DMS53 (cell line): Measurements from ENCODE around the gene OSBPL3.
A peak's percentile ranks its signal among the peaks of the same experiment; 100 is the strongest.

Experiments used
- DNase-seq: peaks from one replicate; lab custom pipeline; 2025; lab: John Stamatoyannopoulos, UW

OSBPL3 gene

DNA sequence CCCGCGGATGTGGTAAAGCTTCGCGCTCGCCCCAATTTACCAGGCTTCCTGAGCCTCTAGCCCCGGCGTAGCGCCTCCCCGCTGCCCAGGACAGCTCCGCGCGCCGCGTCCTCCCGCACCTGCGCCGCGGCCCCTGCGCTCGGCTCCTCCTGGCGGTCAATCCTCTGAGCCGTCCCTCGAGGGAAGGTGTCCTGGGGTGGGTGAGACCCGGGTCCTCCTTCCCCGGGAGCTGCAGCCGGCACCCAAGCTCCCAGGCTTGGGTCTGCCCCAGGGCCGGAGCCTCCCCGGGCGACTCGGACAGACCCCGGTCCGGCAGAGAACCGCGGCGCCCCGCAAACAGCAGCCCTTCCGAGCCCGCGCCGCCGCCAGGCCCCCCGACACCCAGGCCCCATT lies 512 bp downstream of the OSBPL3 start:
- peak; percentile 93 for DNase-seq

- peak; percentile 56 for DNase-seq
Measured at GRCh38 chr7:24978843-24979469, 1.0 kb downstream of the OSBPL3 start.

DNA sequence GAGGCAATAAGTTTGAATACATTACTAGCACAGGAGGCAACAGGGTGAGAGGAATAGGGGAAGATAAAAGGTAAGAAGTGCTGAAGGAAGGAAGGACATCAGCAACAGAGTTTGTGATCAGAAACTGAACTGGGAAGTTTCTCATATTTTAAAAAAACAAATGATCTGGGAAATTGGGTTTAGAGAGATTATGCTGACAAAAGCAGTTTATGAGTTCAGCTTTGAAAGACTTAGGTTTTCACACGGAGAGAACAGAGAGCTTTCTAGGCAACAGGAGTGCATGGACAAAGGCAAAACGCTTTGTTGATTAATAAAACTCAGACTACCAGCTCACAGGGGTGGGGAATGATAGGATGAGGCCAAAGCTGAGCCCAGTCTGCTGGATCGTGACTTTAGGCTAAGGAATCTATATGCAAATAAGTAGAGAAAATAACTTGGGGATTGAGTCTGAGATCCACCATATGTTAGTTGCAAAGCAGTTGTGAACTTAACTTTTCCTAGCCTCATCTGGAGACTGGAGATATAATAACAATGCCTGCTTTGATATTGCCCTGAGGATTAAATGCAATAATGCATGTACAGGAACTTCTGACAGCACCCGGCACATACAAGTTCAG lies 4.2 kb downstream of the OSBPL3 start:
- no peak for DNase-seq

- no peak for DNase-seq
Measured at GRCh38 chr7:24975172-24975571, 4.8 kb downstream of the OSBPL3 start.

DNA sequence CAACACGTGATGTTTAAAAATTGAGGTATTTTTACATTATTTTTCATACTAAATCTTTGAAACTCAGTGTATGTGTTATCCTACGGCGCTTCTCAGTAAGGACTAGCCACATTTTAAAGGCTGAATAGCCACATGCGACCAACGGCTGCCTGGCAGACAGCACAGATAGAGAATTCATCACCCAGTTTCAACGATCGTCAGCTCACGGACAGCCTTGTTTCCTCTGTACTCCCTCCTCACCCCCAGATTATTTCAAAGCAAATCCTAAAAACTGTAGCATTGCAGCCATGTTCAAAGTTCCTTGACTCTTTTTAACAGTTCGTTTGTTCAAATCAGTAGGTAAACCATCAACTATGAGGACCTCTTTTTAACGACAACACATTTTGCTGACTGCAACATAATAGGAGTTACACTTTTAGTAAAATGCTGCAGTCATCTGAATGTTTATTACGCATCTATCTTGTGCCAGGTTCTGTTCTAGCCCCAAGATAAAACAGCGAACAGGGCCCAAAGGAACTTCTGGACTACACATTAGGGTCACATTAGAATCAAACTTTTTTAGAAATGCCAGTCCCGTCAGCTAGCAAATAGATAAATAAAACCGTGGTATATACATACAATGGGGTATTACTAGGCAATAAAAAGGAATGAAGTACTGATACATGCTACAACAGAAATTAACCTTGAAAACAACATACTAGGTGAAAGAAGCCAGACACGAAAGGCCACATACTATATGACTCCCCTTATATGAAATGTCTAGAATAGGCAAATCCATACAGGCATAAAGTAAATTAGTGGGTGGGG lies 5.7 kb downstream of the OSBPL3 start:
- no peak for DNase-seq

DNA sequence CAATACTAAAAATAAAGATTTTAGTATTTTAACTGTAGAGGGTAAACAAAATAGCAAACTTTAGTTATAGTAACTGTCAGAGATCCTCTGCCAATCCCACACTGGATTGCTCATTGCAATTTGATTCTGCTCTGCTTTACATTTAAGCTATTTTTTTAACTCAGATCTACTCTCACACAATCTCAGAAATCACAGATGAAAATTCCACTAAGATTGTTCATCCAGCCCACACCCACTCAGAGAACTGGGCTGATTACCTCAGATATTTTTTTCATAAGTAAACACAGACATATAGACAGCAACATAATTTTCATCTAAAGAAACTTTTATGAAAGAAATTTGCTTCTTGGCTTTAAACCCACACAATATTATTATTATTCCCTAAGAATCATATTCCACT lies 7.0 kb downstream of the OSBPL3 start:
- DNase-seq, result no peak

- DNase-seq, result no peak
Measured at GRCh38 chr7:24972166-24972477, 7.9 kb downstream of the OSBPL3 start.

- DNase-seq, result peak; percentile 48
Measured at GRCh38 chr7:24971333-24972165, 8.4 kb downstream of the OSBPL3 start.

DNA sequence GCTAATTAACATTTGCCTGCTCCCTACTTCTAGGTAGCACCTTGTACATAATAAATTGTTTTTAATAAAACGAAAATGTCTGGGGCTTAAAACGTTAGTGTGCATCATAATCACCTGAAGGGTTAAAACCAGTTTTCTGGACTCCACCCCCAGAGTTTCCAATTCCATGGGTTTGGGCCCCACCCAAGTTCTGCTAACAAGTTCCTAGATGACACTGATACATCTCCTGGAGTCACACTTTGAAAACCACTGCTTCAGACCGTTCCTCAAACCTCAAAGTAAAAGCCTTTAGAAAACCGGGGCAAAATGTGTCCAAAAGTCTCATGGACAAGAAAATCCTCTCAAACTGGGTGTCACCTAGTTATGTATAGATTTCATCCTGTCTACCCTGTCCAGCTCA lies 9.3 kb downstream of the OSBPL3 start:
- no peak for DNase-seq

DNA sequence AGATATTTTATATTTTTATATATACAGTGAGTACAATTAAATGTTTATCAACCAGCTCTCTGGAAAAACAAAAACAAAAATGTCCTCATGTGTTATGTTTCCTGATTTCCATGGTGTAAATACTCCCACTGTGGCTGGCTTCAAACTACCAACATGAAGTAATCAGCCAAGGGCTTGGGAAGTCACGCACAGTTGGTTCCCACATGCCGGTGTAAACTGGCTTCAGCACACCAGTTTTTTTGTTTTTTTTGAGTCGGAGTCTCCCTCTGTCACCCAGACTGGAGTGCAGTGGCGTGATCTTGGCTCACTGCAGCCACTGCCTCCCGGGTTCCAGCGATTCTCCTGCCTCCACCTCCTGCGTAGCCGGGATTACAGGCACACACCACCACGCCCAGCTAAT lies 11.8 kb downstream of the OSBPL3 start:
- DNase-seq, result peak; percentile 64

DNA sequence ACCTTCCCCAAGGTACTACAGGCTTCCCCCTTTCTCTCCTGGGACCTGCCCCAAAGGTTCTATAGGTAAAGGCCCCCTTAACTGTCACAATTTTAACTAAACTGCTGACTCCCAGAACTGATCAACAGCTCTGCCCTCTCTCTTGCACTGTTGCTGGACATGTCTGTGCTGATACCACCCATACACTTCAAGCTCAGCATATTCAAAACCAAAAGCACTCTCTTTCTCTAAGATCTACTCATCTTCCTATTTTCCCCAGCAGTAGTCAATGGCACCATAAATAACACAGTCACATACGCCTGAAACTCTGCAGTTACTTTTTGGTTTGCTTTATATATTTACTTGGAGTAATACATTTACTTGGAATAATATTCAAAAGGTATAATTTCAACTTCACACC lies 12.3 kb downstream of the OSBPL3 start:
- peak; percentile 27 for DNase-seq

DNA sequence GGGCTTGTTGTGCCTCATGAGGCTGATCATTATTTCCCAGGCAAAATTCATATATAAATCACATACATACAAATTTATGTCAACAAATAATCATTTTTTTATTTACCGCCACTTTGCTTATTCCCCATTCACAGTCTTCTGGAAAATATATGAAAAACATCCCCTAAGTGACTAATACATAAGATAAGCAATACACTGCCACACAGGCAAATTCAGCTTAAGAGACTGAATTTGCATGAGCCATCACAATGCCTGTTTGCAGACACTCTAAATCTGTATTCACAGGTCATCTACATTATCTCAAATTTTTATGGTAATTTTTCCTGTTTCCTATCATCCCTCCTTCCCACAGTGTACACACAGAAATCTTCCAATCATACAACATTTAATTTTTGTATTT lies 13.2 kb downstream of the OSBPL3 start:
- DNase-seq, result peak; percentile 78

GRCh38 chr7:24965831-24966708 lies 13.9 kb downstream of the OSBPL3 start:
- peak; percentile 96 for DNase-seq

DNA sequence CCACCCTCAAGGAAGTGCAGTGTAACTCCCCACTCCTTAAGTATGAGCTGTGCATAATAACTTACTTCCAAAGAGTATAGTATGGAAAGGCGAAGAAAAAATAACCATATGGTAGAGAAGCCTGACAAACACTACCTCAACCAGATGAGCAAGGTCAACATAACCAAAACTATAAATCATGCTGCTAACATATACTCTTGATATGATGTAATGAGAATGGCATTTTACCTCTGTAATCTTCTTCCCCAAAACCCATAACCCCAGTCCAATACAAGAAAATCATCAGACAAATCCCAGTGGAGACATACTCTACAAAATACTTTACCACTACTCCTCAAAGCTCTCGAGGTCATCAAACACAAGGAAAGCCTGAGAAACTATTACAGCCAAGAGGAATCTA lies 15.8 kb downstream of the OSBPL3 start:
- DNase-seq, result no peak

DNA sequence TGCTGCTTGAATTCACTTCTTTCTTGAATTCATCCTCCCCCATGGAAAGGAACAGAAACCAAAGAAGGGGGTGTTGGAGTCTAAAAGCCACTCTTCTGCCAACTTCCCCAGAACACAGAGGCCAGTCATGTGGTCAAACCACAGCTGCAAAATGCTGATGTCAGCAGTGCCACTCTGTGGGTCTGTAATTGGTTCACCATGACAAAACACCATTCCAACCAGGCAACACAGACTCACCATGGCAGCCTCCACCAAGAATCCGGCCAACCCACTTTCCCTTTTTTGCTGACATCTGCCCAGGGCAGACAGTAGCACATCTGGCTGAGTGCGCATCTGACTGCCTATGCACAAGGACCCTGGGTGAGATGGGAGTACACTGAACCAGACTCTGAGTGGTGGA lies 16.8 kb downstream of the OSBPL3 start:
- DNase-seq, result no peak

DNA sequence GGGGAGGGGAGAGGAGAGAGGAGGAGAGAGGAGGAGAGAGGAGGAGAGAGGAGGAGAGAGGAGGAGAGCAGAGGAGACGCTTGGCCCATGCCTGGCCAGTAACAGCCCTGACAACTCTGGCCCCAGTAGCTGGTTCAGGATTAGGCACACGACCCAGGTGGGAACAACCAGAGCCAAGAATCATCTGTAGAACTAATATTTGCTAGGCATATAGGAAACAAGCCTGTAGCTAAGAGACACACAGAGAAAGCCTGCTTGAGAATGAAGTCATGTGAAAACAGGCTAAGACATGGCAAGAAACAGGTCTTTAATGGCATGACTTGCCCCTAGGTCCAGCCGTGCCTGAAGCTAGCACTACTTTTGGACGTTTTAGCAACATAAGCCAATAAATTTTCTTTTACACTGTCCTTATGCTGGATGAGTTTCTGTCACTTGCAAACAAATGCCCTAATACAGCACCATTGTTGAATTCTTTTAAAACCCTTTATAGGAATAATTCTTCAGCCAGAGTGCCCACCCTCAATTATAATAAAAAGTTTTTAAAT lies 17.5 kb downstream of the OSBPL3 start:
- DNase-seq, result no peak

GRCh38 chr7:24959735-24960485 lies 20.1 kb downstream of the OSBPL3 start:
- DNase-seq, result no peak

DNA sequence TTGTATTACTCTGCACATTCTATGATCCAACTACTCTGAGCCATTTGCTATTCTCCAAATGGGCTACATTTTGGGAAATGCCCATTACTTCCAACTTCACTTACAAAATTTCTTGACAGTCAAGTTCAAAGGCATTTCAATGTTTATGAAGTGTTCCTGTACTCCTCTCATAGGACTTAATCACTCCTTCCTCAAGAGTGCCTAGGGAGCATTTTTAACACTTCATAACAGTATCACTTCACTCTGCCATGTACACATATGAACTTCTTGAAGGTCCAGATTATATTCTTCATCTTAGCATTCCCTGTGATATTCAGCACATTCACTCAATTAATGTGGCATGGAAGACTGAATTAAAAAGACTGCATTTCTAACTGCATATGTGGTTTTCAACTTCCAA lies 21.6 kb downstream of the OSBPL3 start:
- DNase-seq, result no peak

DNA sequence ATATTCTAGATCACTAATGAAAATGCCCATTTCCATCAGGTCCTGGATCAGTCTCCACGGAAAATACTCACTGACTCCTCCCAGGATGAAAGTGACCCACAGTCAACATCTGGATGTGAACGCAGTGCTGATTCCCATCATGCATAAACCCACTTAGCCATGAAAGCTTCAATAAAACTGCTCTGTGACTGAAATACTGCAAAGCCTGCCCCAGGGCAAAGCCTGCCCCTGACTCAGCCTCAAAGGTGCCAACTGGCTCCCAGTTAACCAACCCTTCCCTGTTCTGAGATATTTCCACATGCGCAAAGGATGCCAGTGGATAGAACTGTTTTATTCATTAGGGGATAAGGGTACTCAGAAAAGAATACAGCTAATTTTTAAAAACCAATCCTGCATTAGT lies 24.0 kb downstream of the OSBPL3 start:
- no peak for DNase-seq

- DNase-seq, result no peak
Measured at GRCh38 chr7:24955313-24955712, 24.7 kb downstream of the OSBPL3 start.

GRCh38 chr7:24952464-24952863 lies 27.5 kb downstream of the OSBPL3 start:
- no peak for DNase-seq
